ENCODE data around the gene SIX2. TPM values are rescaled to one million over a fixed set of nuclear protein-coding genes. Genes with fewer than 3 reads are reported as not detected.

Gene SIX2
- total RNA-seq, 1 experiment from 2014 or later = 0.51 TPM

DNA sequence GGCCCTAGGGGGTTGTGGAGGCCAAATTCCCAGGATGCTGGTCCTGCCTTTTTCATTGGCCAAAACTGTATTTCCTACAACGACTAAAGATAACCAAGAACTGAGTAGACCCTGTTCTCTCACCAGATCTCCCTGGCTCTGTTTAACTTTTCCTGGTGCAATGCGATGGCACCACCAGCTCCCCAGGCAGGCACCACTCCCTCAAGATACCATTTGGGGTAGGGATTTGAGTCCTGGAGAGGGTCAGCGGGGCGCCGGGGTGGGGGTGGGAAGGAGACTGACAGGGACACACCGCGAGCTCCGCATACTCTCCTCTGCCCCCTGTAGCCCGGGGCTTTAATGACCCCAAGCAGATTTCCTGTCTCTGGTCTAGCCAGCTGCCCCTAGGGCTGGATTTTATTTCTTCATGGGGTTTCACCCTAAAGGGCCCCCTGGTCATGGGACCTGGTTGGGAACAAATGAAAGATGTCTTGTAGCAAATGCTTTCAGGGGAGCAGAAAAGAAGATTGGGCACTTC, 7.3 kb downstream of the SIX2 start:
- no peak for DNase-seq (ENCODE audit: low read depth, low spot score)
- H3K27me3 ChIP-seq (ENCODE audit: control insufficient read depth, insufficient read depth, low read length) = peaks cover 14% of the 10 kb centered on the region

GRCh38 chr2:45000921-45001868, 8.1 kb downstream of the SIX2 start:
- peaks cover 14% of the 10 kb centered on the region for H3K27me3 ChIP-seq (ENCODE audit: control insufficient read depth, insufficient read depth, low read length)
- no peak for DNase-seq (ENCODE audit: low read depth, low spot score)

More for the DNA sequence above, 7.3 kb downstream of the SIX2 start:
- intact Hi-C loops (cut with micrococcal nuclease; ENCODE audit: unreplicated experiment) = no loop called here
- no TSS peak for BruUV-seq (replicated peaks)
- Histone ChIP-seq H3K36me3 (ENCODE audit: control insufficient read depth, insufficient read depth, low read length) (no peaks in the 10 kb centered on the region), H3K9me3 (ENCODE audit: control insufficient read depth, insufficient read depth, low read depth, low read length) (no peaks in the 10 kb centered on the region), H3K4me1 (ENCODE audit: control insufficient read depth, insufficient read depth, low read length) (no peaks in the 10 kb centered on the region), H3K27ac (ENCODE audit: low read length) (no peak overlapping the region), H3K4me3 (ENCODE audit: low read depth in 2 of 2, low read length in 2 of 2) (no peak overlapping the region; a peak in 1 of 4 replicates)
- ATAC-seq = no peak
- POLR2A ChIA-PET = no interaction called here
- in situ Hi-C loops (cut with HindIII; ENCODE audit: low pct_unique_long_range_greater_than_20kb, low sequenced_read_pairs) = no loop called here
- CTCF ChIA-PET = interaction anchor here (0.6 kb wide), 1 partner anchor 17 kb away, joined by 5 read pairs; no protein-coding TSS in a partner anchor
- TF ChIP-seq CTCF (IDR thresholded peaks at IDR 0.05) (no peak), SIN3A (IDR thresholded peaks at IDR 0.05; ENCODE audit: borderline replicate concordance, insufficient read depth, low read depth, low read length) (no peak), TCF7L2 (IDR thresholded peaks at IDR 0.05; ENCODE audit: low read depth, low read length) (no peak), POLR2AphosphoS5 (IDR thresholded peaks at IDR 0.05; ENCODE audit: low read depth, low read length) (no peak)
- TF ChIP-seq, protein P1, sequence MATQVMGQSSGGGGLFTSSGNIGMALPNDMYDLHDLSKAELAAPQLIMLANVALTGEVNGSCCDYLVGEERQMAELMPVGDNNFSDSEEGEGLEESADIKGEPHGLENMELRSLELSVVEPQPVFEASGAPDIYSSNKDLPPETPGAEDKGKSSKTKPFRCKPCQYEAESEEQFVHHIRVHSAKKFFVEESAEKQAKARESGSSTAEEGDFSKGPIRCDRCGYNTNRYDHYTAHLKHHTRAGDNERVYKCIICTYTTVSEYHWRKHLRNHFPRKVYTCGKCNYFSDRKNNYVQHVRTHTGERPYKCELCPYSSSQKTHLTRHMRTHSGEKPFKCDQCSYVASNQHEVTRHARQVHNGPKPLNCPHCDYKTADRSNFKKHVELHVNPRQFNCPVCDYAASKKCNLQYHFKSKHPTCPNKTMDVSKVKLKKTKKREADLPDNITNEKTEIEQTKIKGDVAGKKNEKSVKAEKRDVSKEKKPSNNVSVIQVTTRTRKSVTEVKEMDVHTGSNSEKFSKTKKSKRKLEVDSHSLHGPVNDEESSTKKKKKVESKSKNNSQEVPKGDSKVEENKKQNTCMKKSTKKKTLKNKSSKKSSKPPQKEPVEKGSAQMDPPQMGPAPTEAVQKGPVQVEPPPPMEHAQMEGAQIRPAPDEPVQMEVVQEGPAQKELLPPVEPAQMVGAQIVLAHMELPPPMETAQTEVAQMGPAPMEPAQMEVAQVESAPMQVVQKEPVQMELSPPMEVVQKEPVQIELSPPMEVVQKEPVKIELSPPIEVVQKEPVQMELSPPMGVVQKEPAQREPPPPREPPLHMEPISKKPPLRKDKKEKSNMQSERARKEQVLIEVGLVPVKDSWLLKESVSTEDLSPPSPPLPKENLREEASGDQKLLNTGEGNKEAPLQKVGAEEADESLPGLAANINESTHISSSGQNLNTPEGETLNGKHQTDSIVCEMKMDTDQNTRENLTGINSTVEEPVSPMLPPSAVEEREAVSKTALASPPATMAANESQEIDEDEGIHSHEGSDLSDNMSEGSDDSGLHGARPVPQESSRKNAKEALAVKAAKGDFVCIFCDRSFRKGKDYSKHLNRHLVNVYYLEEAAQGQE (IDR thresholded peaks at IDR 0.05; ENCODE audit: insufficient read depth in 1 of 2, low read depth in 2 of 2, low read length in 1 of 2) = no peak

More at GRCh38 chr2:45000921-45001868, 8.1 kb downstream of the SIX2 start:
- CTCF ChIA-PET = interaction anchor here (0.6 kb wide), 1 partner anchor 17 kb away, joined by 5 read pairs; no protein-coding TSS in a partner anchor
- TF ChIP-seq SIN3A (IDR thresholded peaks at IDR 0.05; ENCODE audit: borderline replicate concordance, insufficient read depth, low read depth, low read length) (no peak), TCF7L2 (IDR thresholded peaks at IDR 0.05; ENCODE audit: low read depth, low read length) (no peak), CTCF (IDR thresholded peaks at IDR 0.05) (no peak), POLR2AphosphoS5 (IDR thresholded peaks at IDR 0.05; ENCODE audit: low read depth, low read length) (no peak)
- TF ChIP-seq, protein P1 (IDR thresholded peaks at IDR 0.05; ENCODE audit: insufficient read depth in 1 of 2, low read depth in 2 of 2, low read length in 1 of 2) = no peak
- in situ Hi-C loops (cut with HindIII; ENCODE audit: low pct_unique_long_range_greater_than_20kb, low sequenced_read_pairs) = no loop called here
- no peaks in the 10 kb centered on the region for H3K36me3 ChIP-seq (ENCODE audit: control insufficient read depth, insufficient read depth, low read length)
- POLR2A ChIA-PET = no interaction called here
- intact Hi-C loops (cut with micrococcal nuclease; ENCODE audit: unreplicated experiment) = no loop called here
- peak; percentile 31 for ATAC-seq
- H3K4me3 ChIP-seq (ENCODE audit: low read depth in 2 of 2, low read length in 2 of 2) = peak overlapping the region; percentile 16 to 34
- no peaks in the 10 kb centered on the region for H3K9me3 ChIP-seq (ENCODE audit: control insufficient read depth, insufficient read depth, low read depth, low read length)
- BruUV-seq (replicated peaks) = no TSS peak
- no peak overlapping the region for H3K27ac ChIP-seq (ENCODE audit: low read length)
- no peaks in the 10 kb centered on the region for H3K4me1 ChIP-seq (ENCODE audit: control insufficient read depth, insufficient read depth, low read length)
